Uterus (tissue), 4 donors: Measurements from ENCODE around the gene USP10. TPM values are rescaled to one million over a fixed set of nuclear protein-coding genes. Genes with fewer than 3 reads are reported as not detected.
"Not testable (repeated sequence)": the region's sequence is repeated elsewhere in the genome, so short reads cannot be mapped to it uniquely, and the experiment has no call there.

Experiments
- DNase-seq, 2 donors: peaks; one replicate each; pipeline ENCODE4 v3.0.0-alpha.2; 2019 to 2020
- H3K27ac ChIP-seq, 2 donors: fragments of 200-600 bp; sonication (generic); 1 replicate in 1 of 2; 2 replicates in 1 of 2; pipeline ENCODE4 v1.5.1; 2016 to 2018
- H3K27me3 ChIP-seq, 2 donors: fragments of 200-600 bp; sonication (generic); one replicate each; pipeline ENCODE4 v1.5.1; 2018 to 2019; ENCODE audit warnings: control low read depth in 1 of 2
- H3K36me3 ChIP-seq, 2 donors: fragments of 200-600 bp; sonication (generic); one replicate each; pipeline ENCODE4 v1.5.1; 2019; ENCODE audit warnings: control low read depth in 1 of 2
- H3K4me1 ChIP-seq, 2 donors: fragments of 200-600 bp; sonication (generic); one replicate each; pipeline ENCODE4 v1.5.1; 2018 to 2019; ENCODE audit warnings: control low read depth in 1 of 2
- H3K4me3 ChIP-seq, 2 donors: fragments of 200-600 bp; sonication (generic); 1 replicate in 1 of 2; 2 replicates in 1 of 2; pipeline ENCODE4 v1.5.1; 2018 to 2019; ENCODE audit warnings: mild to moderate bottlenecking in 1 of 2
- H3K9me3 ChIP-seq, 2 donors: fragments of 200-600 bp; sonication (generic); one replicate each; pipeline ENCODE4 v1.5.1; 2019; ENCODE audit warnings: control low read depth in 1 of 2
- POLR2A ChIP-seq, 2 donors: fragments of 450-650 bp; IDR thresholded peaks; one replicate each; pipeline ENCODE4 v1.6.1; 2016; ENCODE audit warnings: antibody characterized with exemption in 2 of 2, mild to moderate bottlenecking in 1 of 2, moderate library complexity in 1 of 2
- intact Hi-C: fragments of 100-400 bp; cut with DNase I; formaldehyde crosslinking; loops from one replicate; pipeline ENCODE4 v1.15.1; 2023; ENCODE audit warnings: low total_unique reads
- total RNA-seq, 4 donors: library from RNA; depleted of rRNA in 3 of 4; stranded (reverse); fragments of >200 nt in 3 of 4; gene quantifications; one replicate each; pipeline versions ENCODE4 v1.1.0 to v1.2.4, GENCODE V29; 2014 to 2023
- TF ChIP-seq, protein P1 (sequence below), 4 experiments: fragments of 200-600 bp in 2 of 4; fragments of 450-650 bp in 2 of 4; sonication (generic) in 2 of 4; IDR thresholded peaks; one replicate each; pipeline ENCODE4 v1.5.1; 2016 to 2019; ENCODE audit warnings: antibody characterized with exemption in 4 of 4, mild to moderate bottlenecking in 2 of 4, moderate library complexity in 1 of 4
- donor health status: DM: yes; HTN: yes; CAD: no.

USP10 gene
- total RNA-seq, 4 donors from 2014 or later = 12.6 to 83.3 (median 44.2) TPM

DNA sequence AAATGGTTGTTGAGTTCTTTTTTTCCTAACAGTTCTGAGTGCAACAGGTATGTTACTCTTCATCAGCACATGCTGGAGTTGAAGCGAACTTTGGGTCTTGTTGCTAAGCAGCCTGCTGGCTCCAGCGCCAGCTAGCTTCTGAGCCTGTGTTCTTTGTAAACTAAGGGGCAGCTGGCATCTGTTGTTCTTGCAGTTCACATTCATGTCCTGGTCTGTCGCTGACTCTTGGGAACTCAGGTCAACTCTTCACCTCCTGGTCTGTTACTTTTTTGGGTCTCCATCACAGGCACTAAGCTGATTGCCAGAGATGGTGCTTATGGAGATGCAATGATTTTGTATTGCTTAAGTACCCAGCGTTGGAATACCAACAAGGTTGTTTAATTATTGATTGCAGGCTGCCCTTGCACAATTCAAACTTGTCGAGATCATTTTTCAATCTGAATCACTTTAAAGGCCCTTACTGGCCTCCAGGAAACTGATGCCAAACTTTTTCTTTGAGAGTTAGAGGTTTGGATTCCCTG lies 40.9 kb downstream of the USP10 start:
- intact Hi-C loops = no loop called here
- H3K4me3 ChIP-seq = no peak overlapping the region
- no peak for TF ChIP-seq POLR2A (IDR thresholded peaks at IDR 0.05)
- TF ChIP-seq, protein P1, sequence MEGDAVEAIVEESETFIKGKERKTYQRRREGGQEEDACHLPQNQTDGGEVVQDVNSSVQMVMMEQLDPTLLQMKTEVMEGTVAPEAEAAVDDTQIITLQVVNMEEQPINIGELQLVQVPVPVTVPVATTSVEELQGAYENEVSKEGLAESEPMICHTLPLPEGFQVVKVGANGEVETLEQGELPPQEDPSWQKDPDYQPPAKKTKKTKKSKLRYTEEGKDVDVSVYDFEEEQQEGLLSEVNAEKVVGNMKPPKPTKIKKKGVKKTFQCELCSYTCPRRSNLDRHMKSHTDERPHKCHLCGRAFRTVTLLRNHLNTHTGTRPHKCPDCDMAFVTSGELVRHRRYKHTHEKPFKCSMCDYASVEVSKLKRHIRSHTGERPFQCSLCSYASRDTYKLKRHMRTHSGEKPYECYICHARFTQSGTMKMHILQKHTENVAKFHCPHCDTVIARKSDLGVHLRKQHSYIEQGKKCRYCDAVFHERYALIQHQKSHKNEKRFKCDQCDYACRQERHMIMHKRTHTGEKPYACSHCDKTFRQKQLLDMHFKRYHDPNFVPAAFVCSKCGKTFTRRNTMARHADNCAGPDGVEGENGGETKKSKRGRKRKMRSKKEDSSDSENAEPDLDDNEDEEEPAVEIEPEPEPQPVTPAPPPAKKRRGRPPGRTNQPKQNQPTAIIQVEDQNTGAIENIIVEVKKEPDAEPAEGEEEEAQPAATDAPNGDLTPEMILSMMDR (IDR thresholded peaks at IDR 0.05) = no peak
- no peaks in the 10 kb centered on the region for H3K9me3 ChIP-seq
- H3K27ac ChIP-seq = no peak overlapping the region
- peaks cover 8% of the 10 kb centered on the region in 2 donors for H3K4me1 ChIP-seq
- DNase-seq = no peak
- H3K36me3 ChIP-seq = no peaks in the 10 kb centered on the region
- no peaks in the 10 kb centered on the region for H3K27me3 ChIP-seq

DNA sequence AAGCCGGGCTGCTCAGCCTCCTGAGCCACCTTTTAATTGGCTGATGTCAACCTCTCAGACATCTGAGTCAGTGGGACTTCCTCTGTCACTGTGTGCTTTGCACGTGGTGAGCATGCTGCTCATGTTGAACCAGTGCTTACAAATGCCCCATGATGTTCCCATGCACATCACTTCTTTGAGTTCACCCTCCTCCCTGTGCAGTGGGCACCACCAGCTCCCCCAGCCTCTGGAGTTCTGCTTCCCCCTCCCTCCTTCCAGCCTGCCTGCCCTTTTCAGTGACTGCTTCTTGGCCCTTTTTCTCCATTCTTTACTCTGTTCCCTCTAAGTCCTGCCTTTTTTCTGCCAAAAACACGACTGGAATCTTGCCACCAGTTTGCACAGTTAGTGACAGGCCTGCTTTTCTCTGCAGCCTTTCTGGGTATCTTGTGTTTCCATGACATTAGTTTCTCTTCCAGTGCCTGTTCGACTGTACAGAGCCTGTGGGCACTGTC lies 41.6 kb downstream of the USP10 start:
- no peaks in the 10 kb centered on the region for H3K27me3 ChIP-seq
- intact Hi-C loops = no loop called here
- H3K36me3 ChIP-seq = no peaks in the 10 kb centered on the region
- TF ChIP-seq, protein P1 (IDR thresholded peaks at IDR 0.05) = no peak
- no peak for TF ChIP-seq POLR2A (IDR thresholded peaks at IDR 0.05)
- DNase-seq = no peak
- no peak overlapping the region for H3K27ac ChIP-seq
- H3K9me3 ChIP-seq = no peaks in the 10 kb centered on the region
- H3K4me1 ChIP-seq = peaks cover 7 to 8% of the 10 kb centered on the region in 2 donors
- no peak overlapping the region for H3K4me3 ChIP-seq

DNA sequence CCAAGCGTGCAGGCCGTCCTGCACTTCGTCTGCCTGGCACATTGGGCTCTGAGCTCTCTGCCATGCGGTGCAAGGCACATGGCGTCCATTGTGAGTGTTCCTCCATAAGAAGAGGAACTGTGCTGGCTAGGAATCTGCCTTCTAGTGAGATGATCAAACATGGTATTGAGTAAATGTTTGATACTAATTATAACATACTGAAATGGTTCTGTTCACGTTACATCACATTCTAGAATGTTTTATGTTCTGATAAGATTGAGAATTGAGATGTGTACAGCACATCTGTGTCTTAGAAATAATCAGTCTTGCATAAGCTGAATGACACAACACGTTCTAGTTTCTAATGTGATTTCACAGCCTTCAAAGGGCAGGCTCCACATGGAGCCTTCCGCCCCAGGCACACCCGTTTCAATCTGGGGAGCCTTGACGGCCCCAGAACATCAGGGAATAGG lies 42.9 kb downstream of the USP10 start:
- H3K4me3 ChIP-seq = no peak overlapping the region
- TF ChIP-seq, protein P1 (IDR thresholded peaks at IDR 0.05) = no peak
- TF ChIP-seq POLR2A (IDR thresholded peaks at IDR 0.05) = no peak
- H3K4me1 ChIP-seq = peaks cover 4 to 8% of the 10 kb centered on the region in 2 donors
- H3K36me3 ChIP-seq = no peaks in the 10 kb centered on the region
- intact Hi-C loops = no loop called here
- no peaks in the 10 kb centered on the region for H3K9me3 ChIP-seq
- H3K27me3 ChIP-seq = no peaks in the 10 kb centered on the region
- H3K27ac ChIP-seq = no peak overlapping the region
- no peak for DNase-seq

DNA sequence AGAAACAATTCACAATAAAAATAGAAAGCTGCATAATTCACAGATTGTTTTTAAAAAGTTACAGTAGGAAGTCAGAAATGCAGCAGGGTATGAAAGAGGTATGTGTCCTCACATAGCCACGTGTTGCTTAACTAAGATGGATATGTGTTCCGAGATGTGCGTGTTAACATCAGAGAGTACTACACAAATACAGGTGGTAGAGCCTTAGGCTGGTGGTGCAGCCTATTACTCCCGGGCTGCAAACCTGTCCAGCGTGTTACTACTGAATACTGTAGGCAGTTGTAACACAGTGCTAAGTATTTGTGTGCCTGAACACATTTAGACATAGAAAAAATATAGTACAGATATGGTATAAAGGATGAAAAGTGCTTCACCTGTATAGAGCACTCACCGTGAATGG lies 46.4 kb downstream of the USP10 start:
- Histone ChIP-seq H3K4me1 (peaks cover 0 to 4% of the 10 kb centered on the region in 2 donors), H3K9me3 (no peaks in the 10 kb centered on the region), H3K36me3 (no peaks in the 10 kb centered on the region), H3K27ac (no peak overlapping the region), H3K27me3 (no peaks in the 10 kb centered on the region), H3K4me3 (no peak overlapping the region)
- no peak for DNase-seq
- TF ChIP-seq, protein P1 (IDR thresholded peaks at IDR 0.05) = no peak
- TF ChIP-seq POLR2A (IDR thresholded peaks at IDR 0.05) = no peak
- intact Hi-C loops = no loop called here

DNA sequence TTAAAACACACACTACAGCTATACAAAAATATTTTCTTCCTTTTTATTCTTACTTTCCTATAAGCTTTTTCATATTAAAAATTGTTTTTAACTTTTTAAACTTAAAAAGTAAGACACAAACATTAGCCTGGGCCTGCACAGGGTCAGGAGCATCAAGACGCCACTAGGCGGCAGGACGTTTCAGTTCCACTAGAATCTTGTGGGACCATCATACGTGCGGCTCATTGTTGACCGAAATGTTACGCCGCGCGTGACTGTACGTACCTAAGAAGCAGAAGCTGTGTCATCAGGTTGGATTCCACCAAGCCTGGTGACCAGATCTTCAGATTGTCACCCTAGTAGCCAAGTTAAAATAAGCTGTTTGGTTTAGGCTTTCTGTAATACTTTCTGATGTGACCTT lies 47.1 kb downstream of the USP10 start:
- H3K36me3 ChIP-seq = no peaks in the 10 kb centered on the region
- H3K9me3 ChIP-seq = no peaks in the 10 kb centered on the region
- no peak overlapping the region for H3K27ac ChIP-seq
- no peak for DNase-seq
- H3K4me1 ChIP-seq = no peaks in the 10 kb centered on the region
- no peak overlapping the region for H3K4me3 ChIP-seq
- intact Hi-C loops = no loop called here
- no peaks in the 10 kb centered on the region for H3K27me3 ChIP-seq
- TF ChIP-seq POLR2A (IDR thresholded peaks at IDR 0.05) = no peak
- TF ChIP-seq, protein P1 (IDR thresholded peaks at IDR 0.05) = no peak

DNA sequence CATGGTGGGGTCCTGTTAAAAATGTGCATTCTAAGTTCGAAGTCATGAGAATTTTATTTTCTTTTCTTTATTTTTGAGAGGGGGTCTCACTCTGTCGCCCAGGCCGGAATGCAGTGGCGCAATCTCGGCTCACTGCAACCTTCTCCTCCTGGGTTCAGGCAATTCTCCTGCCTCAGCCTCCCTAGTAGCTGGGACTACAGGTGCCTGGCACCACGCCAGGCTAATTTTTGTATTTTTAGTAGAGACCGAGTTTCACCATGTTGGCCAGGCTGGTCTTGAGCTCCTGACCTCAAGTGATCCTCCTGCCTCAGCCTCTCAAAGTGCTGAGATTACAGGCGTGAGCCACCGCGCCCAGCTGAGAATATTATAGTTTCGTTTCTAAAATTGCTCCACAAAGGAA lies 48.4 kb downstream of the USP10 start:
- H3K9me3 ChIP-seq, intact Hi-C loops, H3K36me3 ChIP-seq, H3K4me1 ChIP-seq, H3K4me3 ChIP-seq, DNase-seq, H3K27me3 ChIP-seq, H3K27ac ChIP-seq: not testable (repeated sequence)
